ENCODE data around the gene CRTAC1. TPM values are rescaled to one million over a fixed set of nuclear protein-coding genes. Genes with fewer than 3 reads are reported as not detected.

CRTAC1 gene
- total and polyA plus RNA-seq, 11 donors, result 0.38 to 8.6 (median 1.7) TPM

DNA sequence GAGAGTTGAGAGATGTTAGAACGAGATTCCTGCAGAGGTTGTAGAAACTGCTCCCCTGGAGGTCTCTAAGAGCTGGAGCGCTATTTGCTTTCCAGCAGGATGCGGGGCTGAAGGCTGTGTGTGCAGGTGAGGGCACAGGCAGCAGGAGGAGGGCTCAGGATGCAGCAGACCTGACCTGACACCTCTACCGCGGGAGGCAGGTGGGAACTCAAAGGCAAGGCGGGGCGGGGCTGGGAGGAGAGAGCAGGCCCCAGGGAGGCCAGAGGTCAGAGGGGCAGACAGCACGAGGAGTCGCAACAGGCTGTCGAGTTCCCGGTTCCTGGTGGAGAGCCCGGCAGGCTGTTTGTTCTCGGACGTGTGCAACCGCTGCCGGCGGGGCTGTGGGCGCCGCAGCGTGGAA lies 7.9 kb upstream of the CRTAC1 start:
- no peak for TF ChIP-seq POLR2A (IDR thresholded peaks at IDR 0.05)
- TF ChIP-seq, protein P1, sequence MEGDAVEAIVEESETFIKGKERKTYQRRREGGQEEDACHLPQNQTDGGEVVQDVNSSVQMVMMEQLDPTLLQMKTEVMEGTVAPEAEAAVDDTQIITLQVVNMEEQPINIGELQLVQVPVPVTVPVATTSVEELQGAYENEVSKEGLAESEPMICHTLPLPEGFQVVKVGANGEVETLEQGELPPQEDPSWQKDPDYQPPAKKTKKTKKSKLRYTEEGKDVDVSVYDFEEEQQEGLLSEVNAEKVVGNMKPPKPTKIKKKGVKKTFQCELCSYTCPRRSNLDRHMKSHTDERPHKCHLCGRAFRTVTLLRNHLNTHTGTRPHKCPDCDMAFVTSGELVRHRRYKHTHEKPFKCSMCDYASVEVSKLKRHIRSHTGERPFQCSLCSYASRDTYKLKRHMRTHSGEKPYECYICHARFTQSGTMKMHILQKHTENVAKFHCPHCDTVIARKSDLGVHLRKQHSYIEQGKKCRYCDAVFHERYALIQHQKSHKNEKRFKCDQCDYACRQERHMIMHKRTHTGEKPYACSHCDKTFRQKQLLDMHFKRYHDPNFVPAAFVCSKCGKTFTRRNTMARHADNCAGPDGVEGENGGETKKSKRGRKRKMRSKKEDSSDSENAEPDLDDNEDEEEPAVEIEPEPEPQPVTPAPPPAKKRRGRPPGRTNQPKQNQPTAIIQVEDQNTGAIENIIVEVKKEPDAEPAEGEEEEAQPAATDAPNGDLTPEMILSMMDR (IDR thresholded peaks at IDR 0.05), result no peak
- WGBS, 4 donors, result 8 to 40% (median 19%) methylated on average over 20 of the region's 20 CpGs
- H3K27ac ChIP-seq, result no peak overlapping the region
- ATAC-seq (no peak), DNase-seq (no peak)
- intact Hi-C loops (cut with DNase I), result loop anchor here in 2 of 10 donors (10.0 kb wide), 2 partner anchors 243 to 273 kb away; no protein-coding TSS in a partner anchor
- no peaks in the 10 kb centered on the region for H3K9me3 ChIP-seq
- H3K27me3 ChIP-seq, result peaks cover 0 to 65% (median 19%) of the 10 kb centered on the region in 9 donors
- H3K4me1 ChIP-seq, result no peaks in the 10 kb centered on the region
- H3K36me3 ChIP-seq, result no peaks in the 10 kb centered on the region
- H3K4me3 ChIP-seq, result no peak overlapping the region

DNA sequence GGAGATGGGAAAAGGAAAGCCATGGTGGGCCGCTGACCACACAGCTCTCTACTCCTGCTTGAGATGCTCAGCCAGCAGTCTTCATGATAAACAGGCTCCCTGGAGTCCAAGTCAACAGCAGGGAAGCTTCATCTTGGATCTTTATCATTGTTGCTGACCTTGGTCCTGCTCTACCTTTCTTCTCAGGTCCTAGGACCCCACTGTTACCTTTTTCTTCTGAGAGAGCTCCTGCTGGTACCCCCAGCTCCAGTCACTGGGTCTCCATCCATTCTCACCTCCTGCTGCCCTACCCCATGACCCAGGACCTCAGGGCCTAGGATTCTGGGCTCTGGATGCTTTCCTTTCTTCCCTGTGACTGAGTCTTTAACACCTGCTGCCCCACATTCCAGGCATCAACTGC lies 5.2 kb upstream of the CRTAC1 start:
- DNase-seq (no peak), ATAC-seq (no peak)
- Histone ChIP-seq H3K36me3 (no peaks in the 10 kb centered on the region), H3K27ac (no peak overlapping the region), H3K4me3 (no peak overlapping the region), H3K4me1 (peaks cover 0 to 9% (median 0%) of the 10 kb centered on the region in 12 donors), H3K9me3 (no peaks in the 10 kb centered on the region), H3K27me3 (peaks cover 0 to 74% (median 26%) of the 10 kb centered on the region in 9 donors)
- TF ChIP-seq POLR2A (IDR thresholded peaks at IDR 0.05), result no peak
- TF ChIP-seq, protein P1 (IDR thresholded peaks at IDR 0.05), result no peak
- intact Hi-C loops (cut with DNase I), result loop anchor here in 2 of 10 donors (10.0 kb wide), 2 partner anchors 241 to 271 kb away; no protein-coding TSS in a partner anchor
- 29 to 50% (median 46%) methylated on average over 1 of the region's 1 CpG for WGBS, 4 donors

DNA sequence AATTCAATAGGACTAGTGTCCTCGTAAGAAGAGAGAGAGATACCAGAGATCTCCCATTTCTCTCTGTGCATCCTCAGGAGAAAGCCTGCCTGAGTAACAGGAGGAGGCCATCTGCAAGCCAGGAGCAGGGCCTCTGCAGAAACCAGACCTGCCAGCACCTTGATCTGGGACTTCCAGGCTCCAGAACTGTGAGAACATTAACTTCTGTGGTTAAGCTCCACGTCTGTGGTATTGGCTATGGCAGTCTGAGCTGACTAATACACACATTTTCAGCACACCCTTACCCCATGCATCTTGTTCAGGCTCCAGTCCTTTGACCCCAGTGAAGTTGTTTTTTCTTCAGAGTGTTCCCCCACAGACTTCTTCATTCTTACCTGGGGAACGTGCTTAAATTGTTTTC lies 3.1 kb upstream of the CRTAC1 start:
- no peak overlapping the region for H3K4me3 ChIP-seq
- H3K36me3 ChIP-seq, result no peaks in the 10 kb centered on the region
- peaks cover 9 to 79% (median 37%) of the 10 kb centered on the region in 9 donors for H3K27me3 ChIP-seq
- H3K9me3 ChIP-seq, result no peaks in the 10 kb centered on the region
- TF ChIP-seq POLR2A (IDR thresholded peaks at IDR 0.05), result no peak
- TF ChIP-seq, protein P1 (IDR thresholded peaks at IDR 0.05), result no peak
- intact Hi-C loops (cut with DNase I), result loop anchor here in 2 of 10 donors (10.0 kb wide), 2 partner anchors 239 to 269 kb away; no protein-coding TSS in a partner anchor
- WGBS, 4 donors, result 48 to 65% (median 58%) methylated on average over 3 of the region's 3 CpGs
- no peak for ATAC-seq
- no peak overlapping the region for H3K27ac ChIP-seq
- peaks cover 0 to 25% (median 12%) of the 10 kb centered on the region in 12 donors for H3K4me1 ChIP-seq
- DNase-seq, result no peak

GRCh38 chr10:98031440-98031839 lies 1.0 kb upstream of the CRTAC1 start:
- intact Hi-C loops (cut with DNase I), result loop anchor here in 2 of 10 donors (10.0 kb wide), 2 partner anchors 237 to 267 kb away; no protein-coding TSS in a partner anchor
- Histone ChIP-seq H3K27me3 (peaks cover 14 to 69% (median 41%) of the 10 kb centered on the region in 9 donors), H3K4me1 (peaks cover 0 to 25% (median 12%) of the 10 kb centered on the region in 12 donors), H3K4me3 (peak overlapping the region in 2 of 12 donors; percentile 29 to 53), H3K36me3 (no peaks in the 10 kb centered on the region), H3K27ac (no peak overlapping the region), H3K9me3 (no peaks in the 10 kb centered on the region)
- TF ChIP-seq, protein P1 (IDR thresholded peaks at IDR 0.05), result no peak
- TF ChIP-seq POLR2A (IDR thresholded peaks at IDR 0.05), result no peak
- WGBS, 4 donors, result 20 to 47% (median 30%) methylated on average over 8 to 12 of the region's 12 CpGs
- DNase-seq (no peak), ATAC-seq (no peak)

Data from heart left ventricle (tissue), 16 donors.